Spleen (tissue), 11 donors: Measurements from ENCODE around the gene PRRX1. TPM values are rescaled to one million over a fixed set of nuclear protein-coding genes. Genes with fewer than 3 reads are reported as not detected.

Experiments used
- DNase-seq: peaks from one replicate; pipeline ENCODE4 v3.0.0-alpha.2; 2020
- H3K27ac ChIP-seq, 8 donors: fragments of 200-600 bp; sonication (generic) in 7 of 8; 1 replicate in 4 of 8; 2 replicates in 4 of 8; pipeline versions ENCODE4 v1.5.0 to v1.8.0; 2016 to 2021; ENCODE audit warnings: inconsistent platforms in 4 of 8, mild to moderate bottlenecking in 4 of 8, moderate library complexity in 1 of 8
- H3K27me3 ChIP-seq, 7 donors: fragments of 200-600 bp; sonication (generic) in 6 of 7; replicated peaks in 1 of 7; 1 replicate in 4 of 7; 2 replicates in 3 of 7; pipeline versions ENCODE4 v1.5.0 to v1.8.0; 2016 to 2021; ENCODE audit warnings: inconsistent platforms in 3 of 7, mild to moderate bottlenecking in 1 of 7
- H3K36me3 ChIP-seq, 6 donors: fragments of 200-600 bp; sonication (generic) in 5 of 6; 1 replicate in 4 of 6; 2 replicates in 2 of 6; pipeline versions ENCODE4 v1.5.0 to v1.8.0; 2016 to 2021; ENCODE audit warnings: inconsistent platforms in 2 of 6
- H3K4me1 ChIP-seq, 6 donors: fragments of 200-600 bp; sonication (generic) in 5 of 6; 1 replicate in 3 of 6; 2 replicates in 3 of 6; pipeline versions ENCODE4 v1.5.0 to v1.8.0; 2016 to 2021; ENCODE audit warnings: inconsistent platforms in 3 of 6
- H3K4me3 ChIP-seq, 8 donors: fragments of 200-600 bp; sonication (generic) in 7 of 8; 1 replicate in 4 of 8; 2 replicates in 4 of 8; pipeline versions ENCODE4 v1.5.0 to v1.8.0; 2016 to 2021; ENCODE audit warnings: inconsistent platforms in 4 of 8, mild to moderate bottlenecking in 4 of 8, moderate library complexity in 2 of 8
- H3K9me3 ChIP-seq, 8 donors: fragments of 200-600 bp; sonication (generic) in 7 of 8; 1 replicate in 4 of 8; 2 replicates in 4 of 8; pipeline versions ENCODE4 v1.5.0 to v1.8.0; 2016 to 2021; ENCODE audit warnings: inconsistent platforms in 4 of 8
- CTCF ChIP-seq, 11 experiments: fragments of 200-600 bp in 7 of 11; fragments of 450-650 bp in 4 of 11; sonication (generic) in 4 of 11; IDR thresholded peaks in 8 of 11; conservative IDR thresholded peaks in 3 of 11; 1 replicate in 7 of 11; 2 replicates in 4 of 11; pipeline versions ENCODE4 v1.4.0 to v1.8.0; 2016 to 2021; ENCODE audit warnings: antibody characterized with exemption in 11 of 11, inconsistent platforms in 4 of 11, mild to moderate bottlenecking in 1 of 11
- POLR2A ChIP-seq, 3 donors: fragments of 450-650 bp; IDR thresholded peaks; one replicate each; pipeline ENCODE4 v1.5.1; 2017; ENCODE audit warnings: antibody characterized with exemption in 3 of 3, mild to moderate bottlenecking in 1 of 3
- POLR2AphosphoS5 ChIP-seq, 3 donors: sonication (generic); formaldehyde crosslinking; IDR thresholded peaks; one replicate each; pipeline ENCODE4 v1.5.1; 2017; ENCODE audit warnings: antibody characterized with exemption in 3 of 3
- WGBS, 5 donors: extraction: QIAGEN DNeasy Blood & Tissue Kit in 3 of 5; methylation state at CpG; one replicate each; pipeline versions ENCODE4 v1.1.5 to v1.1.7; 2013 to 2018; 5-methylcytosine and 5-hydroxymethylcytosine counted together
- intact Hi-C: fragments of 100-400 bp; cut with DNase I; formaldehyde crosslinking; loops from one replicate; pipeline ENCODE4 v1.15.0; 2023; ENCODE audit warnings: low total_unique reads
- polyA plus RNA-seq, 3 donors: library from polyadenylated mRNA; stranded (reverse); fragments of 200-250 nt; gene quantifications; one replicate each; pipeline ENCODE4 v1.2.1, GENCODE V29; 2013
- total RNA-seq, 7 donors: library from RNA; depleted of rRNA in 3 of 7; stranded (reverse); fragments of >200 nt in 3 of 7; fragmentation: NEBNext Ultra II Directional in 4 of 7; extraction: Animal tissue kit (Norgen Biotek cat#: 25700) in 4 of 7; gene quantifications; one replicate each; pipeline versions ENCODE4 v1.1.0 to v1.2.1, GENCODE V29; 2016 to 2021
- donor health status: healthy with polysubstance abuse.
- donor health status: DM: no; HTN: no; CAD: no; lungs with moderate emphysema.
- donor health status: DM: no; HTN: no; CAD: no.
- donor health status: Bipolar disorder and iron deficiency.
- donor health status: healthy.
- donor health status: DM: no; HTN: no; CAD: no.
- donor health status: DM: yes; HTN: yes; CAD: no.

PRRX1 gene
- total and polyA plus RNA-seq, 10 donors = 1.2 to 5.9 (median 3.1) TPM

GRCh38 chr1:170730014-170730413, 66.1 kb downstream of the PRRX1 start:
- Histone ChIP-seq H3K4me3 (no peak overlapping the region), H3K36me3 (no peaks in the 10 kb centered on the region), H3K27ac (no peak overlapping the region), H3K9me3 (no peaks in the 10 kb centered on the region), H3K4me1 (no peaks in the 10 kb centered on the region), H3K27me3 (peaks cover 0 to 16% (median 0%) of the 10 kb centered on the region in 7 donors)
- intact Hi-C loops = no loop called here
- DNase-seq = no peak
- TF ChIP-seq POLR2AphosphoS5 (IDR thresholded peaks at IDR 0.05) (no peak), CTCF (IDR thresholded peaks at IDR 0.05 in 8 of 11, conservative IDR thresholded peaks at IDR 0.05 in 3 of 11) (no peak), POLR2A (IDR thresholded peaks at IDR 0.05) (no peak)
- WGBS, 5 donors = 57 to 65% (median 61%) methylated on average over 6 of the region's 6 CpGs

GRCh38 chr1:170730438-170730837, 66.5 kb downstream of the PRRX1 start:
- Histone ChIP-seq H3K36me3 (no peaks in the 10 kb centered on the region), H3K4me1 (no peaks in the 10 kb centered on the region), H3K27ac (no peak overlapping the region), H3K9me3 (no peaks in the 10 kb centered on the region), H3K27me3 (peaks cover 0 to 13% (median 0%) of the 10 kb centered on the region in 7 donors), H3K4me3 (no peak overlapping the region)
- no peak for TF ChIP-seq POLR2A (IDR thresholded peaks at IDR 0.05)
- no peak for TF ChIP-seq POLR2AphosphoS5 (IDR thresholded peaks at IDR 0.05)
- TF ChIP-seq CTCF (IDR thresholded peaks at IDR 0.05 in 8 of 11, conservative IDR thresholded peaks at IDR 0.05 in 3 of 11) = no peak
- intact Hi-C loops = no loop called here
- WGBS, 5 donors = 76 to 84% (median 81%) methylated on average over 6 of the region's 6 CpGs
- DNase-seq = no peak

GRCh38 chr1:170731566-170732251, 67.8 kb downstream of the PRRX1 start:
- Histone ChIP-seq H3K36me3 (no peaks in the 10 kb centered on the region), H3K9me3 (no peaks in the 10 kb centered on the region), H3K4me1 (no peaks in the 10 kb centered on the region), H3K27me3 (peaks cover 0 to 5% (median 0%) of the 10 kb centered on the region in 7 donors), H3K4me3 (no peak overlapping the region), H3K27ac (no peak overlapping the region)
- WGBS, 5 donors = 48 to 64% (median 55%) methylated on average over 4 of the region's 4 CpGs
- intact Hi-C loops = no loop called here
- no peak for DNase-seq
- no peak for TF ChIP-seq CTCF (IDR thresholded peaks at IDR 0.05 in 8 of 11, conservative IDR thresholded peaks at IDR 0.05 in 3 of 11)
- TF ChIP-seq POLR2A (IDR thresholded peaks at IDR 0.05) = no peak
- TF ChIP-seq POLR2AphosphoS5 (IDR thresholded peaks at IDR 0.05) = no peak

GRCh38 chr1:170732252-170732588, 68.3 kb downstream of the PRRX1 start:
- Histone ChIP-seq H3K9me3 (no peaks in the 10 kb centered on the region), H3K4me3 (no peak overlapping the region), H3K27me3 (peaks cover 0 to 5% (median 0%) of the 10 kb centered on the region in 7 donors), H3K4me1 (no peaks in the 10 kb centered on the region), H3K36me3 (no peaks in the 10 kb centered on the region), H3K27ac (no peak overlapping the region)
- intact Hi-C loops = no loop called here
- DNase-seq = no peak
- no peak for TF ChIP-seq CTCF (IDR thresholded peaks at IDR 0.05 in 8 of 11, conservative IDR thresholded peaks at IDR 0.05 in 3 of 11)
- TF ChIP-seq POLR2A (IDR thresholded peaks at IDR 0.05) = no peak
- TF ChIP-seq POLR2AphosphoS5 (IDR thresholded peaks at IDR 0.05) = no peak
- WGBS, 5 donors = 47 to 82% (median 73%) methylated on average over 2 of the region's 2 CpGs
